Subcutaneous abdominal adipose tissue (tissue), 5 donors: ENCODE data around the gene PBRM1.

Experiments used
- H3K27ac ChIP-seq: one replicate; pipeline ENCODE4 v1.7.0; 2013; ENCODE audit warnings: low read depth, mild to moderate bottlenecking, inconsistent platforms, low read length, moderate library complexity
- H3K27me3 ChIP-seq, 5 donors: one replicate each; pipeline ENCODE4 v1.7.0; 2013; ENCODE audit warnings: low read length in 5 of 5, inconsistent platforms in 1 of 5; ENCODE audit not compliant: control insufficient read depth in 5 of 5, insufficient read depth in 4 of 5
- H3K36me3 ChIP-seq, 5 donors: one replicate each; pipeline ENCODE4 v1.7.0; 2013; ENCODE audit warnings: low read length in 5 of 5; ENCODE audit not compliant: control insufficient read depth in 5 of 5, insufficient read depth in 5 of 5
- H3K4me1 ChIP-seq, 5 donors: one replicate each; pipeline ENCODE4 v1.7.0; 2013; ENCODE audit warnings: low read length in 5 of 5, mild to moderate bottlenecking in 3 of 5, moderate library complexity in 1 of 5; ENCODE audit not compliant: control insufficient read depth in 5 of 5, insufficient read depth in 5 of 5
- H3K4me3 ChIP-seq, 5 donors: one replicate each; pipeline ENCODE4 v1.7.0; 2013; ENCODE audit warnings: low read length in 5 of 5, low read depth in 1 of 5
- H3K9ac ChIP-seq, 5 donors: one replicate each; pipeline ENCODE4 v1.7.0; 2013; ENCODE audit warnings: low read length in 5 of 5, mild to moderate bottlenecking in 4 of 5, moderate library complexity in 3 of 5
- H3K9me3 ChIP-seq, 5 donors: one replicate each; pipeline ENCODE4 v1.7.0; 2013; ENCODE audit warnings: low read length in 5 of 5; ENCODE audit not compliant: control insufficient read depth in 5 of 5
- donor health status: healthy.
- donor health status: healthy.
- donor health status: healthy.
- donor health status: healthy.
- donor health status: healthy.

Gene PBRM1

DNA sequence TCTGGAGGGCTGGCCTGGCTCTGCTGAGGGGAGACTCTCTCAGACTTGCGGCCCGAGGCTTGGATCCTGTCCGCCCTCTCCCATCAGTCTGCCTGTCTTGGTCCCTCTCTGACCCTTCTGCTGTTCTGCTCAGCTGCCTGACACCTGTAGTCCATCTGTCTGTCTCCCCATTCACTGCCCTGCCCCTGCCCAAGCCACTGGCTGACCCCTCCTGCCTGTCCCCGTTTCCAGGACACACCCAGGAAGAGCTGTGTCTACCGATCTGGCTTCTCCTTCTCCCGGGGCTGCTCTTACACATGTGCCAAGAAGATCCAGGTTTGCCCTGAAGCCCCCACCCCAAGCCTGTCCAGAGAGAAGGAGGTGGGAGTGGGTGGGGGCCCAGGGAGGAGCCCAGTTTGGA lies 170.5 kb downstream of the PBRM1 start:
- Histone ChIP-seq H3K9me3 (no peaks in the 10 kb centered on the region), H3K4me1 (peaks cover 0 to 4% (median 2%) of the 10 kb centered on the region in 5 donors), H3K9ac (no peak overlapping the region), H3K27ac (no peak overlapping the region), H3K36me3 (peaks cover 0 to 97% (median 55%) of the 10 kb centered on the region in 5 donors), H3K27me3 (no peaks in the 10 kb centered on the region), H3K4me3 (no peak overlapping the region)

DNA sequence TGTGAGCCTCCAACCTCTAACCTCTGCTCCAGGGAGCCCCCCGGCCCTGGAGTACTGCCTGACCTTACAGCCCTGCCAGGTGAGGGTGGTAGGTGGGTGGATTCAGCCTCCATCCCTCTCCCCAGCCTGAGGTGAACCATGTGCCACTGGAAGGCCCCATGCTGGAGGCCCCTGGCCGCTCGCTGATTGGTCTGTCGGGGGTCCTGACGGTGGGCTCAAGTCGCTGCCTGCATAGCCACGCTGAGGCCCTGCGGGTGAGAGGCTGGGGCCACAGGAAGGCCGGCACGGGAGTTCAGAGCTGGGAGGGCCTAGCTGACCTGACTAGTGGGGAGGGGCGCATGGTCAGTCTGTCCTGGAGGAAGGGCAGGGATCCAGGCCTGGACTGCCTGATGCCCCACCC lies 171.1 kb downstream of the PBRM1 start:
- H3K36me3 ChIP-seq, result peaks cover 0 to 97% (median 55%) of the 10 kb centered on the region in 5 donors
- no peak overlapping the region for H3K27ac ChIP-seq
- no peaks in the 10 kb centered on the region for H3K27me3 ChIP-seq
- no peak overlapping the region for H3K9ac ChIP-seq
- H3K9me3 ChIP-seq, result no peaks in the 10 kb centered on the region
- no peak overlapping the region for H3K4me3 ChIP-seq
- peaks cover 0 to 4% (median 2%) of the 10 kb centered on the region in 5 donors for H3K4me1 ChIP-seq

DNA sequence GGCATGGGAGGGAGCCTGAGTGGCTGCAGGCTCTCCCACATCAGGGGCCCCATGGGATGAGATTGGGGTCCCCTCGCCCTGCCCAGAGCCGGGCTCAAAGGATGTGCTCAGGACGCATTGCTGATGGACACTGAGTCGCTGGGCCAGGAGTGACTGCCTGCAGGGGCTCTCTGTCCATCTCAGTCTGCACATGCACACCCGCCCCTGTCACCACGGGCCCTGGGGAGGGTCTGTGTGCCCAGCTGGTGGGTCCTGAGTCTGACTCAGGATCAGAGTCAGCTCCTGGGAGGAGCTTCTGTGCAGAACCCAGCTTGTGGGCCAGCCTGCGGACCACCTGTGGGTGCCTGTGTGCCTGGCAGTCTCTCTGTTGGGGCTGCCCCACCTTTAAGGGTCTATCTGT lies 172.4 kb downstream of the PBRM1 start:
- H3K36me3 ChIP-seq, result peaks cover 0 to 96% (median 55%) of the 10 kb centered on the region in 5 donors
- no peaks in the 10 kb centered on the region for H3K9me3 ChIP-seq
- no peak overlapping the region for H3K27ac ChIP-seq
- no peak overlapping the region for H3K4me3 ChIP-seq
- no peak overlapping the region for H3K9ac ChIP-seq
- peaks cover 0 to under 1% (median 0%) of the 10 kb centered on the region in 5 donors for H3K4me1 ChIP-seq
- H3K27me3 ChIP-seq, result no peaks in the 10 kb centered on the region

DNA sequence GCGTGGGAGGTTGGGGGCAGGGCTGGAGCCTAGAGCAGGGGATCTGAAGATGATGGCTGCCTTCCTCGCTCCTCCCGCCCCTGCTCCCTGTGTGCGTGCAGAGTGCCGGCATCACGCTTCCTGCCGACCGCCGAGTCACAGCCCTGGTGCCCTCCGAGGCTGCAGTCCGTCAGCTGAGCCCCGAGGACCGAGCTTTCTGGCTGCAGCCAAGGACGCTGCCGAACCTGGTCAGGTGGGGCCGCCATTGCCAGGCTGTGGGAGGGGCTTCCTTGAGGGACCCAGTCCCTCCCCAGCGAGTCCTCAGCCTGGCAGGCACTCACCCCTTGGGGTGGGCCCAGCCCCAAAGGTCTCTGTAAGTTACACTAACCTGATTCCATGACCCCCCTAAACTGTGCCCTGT lies 173.0 kb downstream of the PBRM1 start:
- no peaks in the 10 kb centered on the region for H3K4me1 ChIP-seq
- H3K27ac ChIP-seq, result no peak overlapping the region
- no peaks in the 10 kb centered on the region for H3K27me3 ChIP-seq
- no peak overlapping the region for H3K4me3 ChIP-seq
- H3K9me3 ChIP-seq, result no peaks in the 10 kb centered on the region
- H3K9ac ChIP-seq, result no peak overlapping the region
- peaks cover 0 to 96% (median 56%) of the 10 kb centered on the region in 5 donors for H3K36me3 ChIP-seq

DNA sequence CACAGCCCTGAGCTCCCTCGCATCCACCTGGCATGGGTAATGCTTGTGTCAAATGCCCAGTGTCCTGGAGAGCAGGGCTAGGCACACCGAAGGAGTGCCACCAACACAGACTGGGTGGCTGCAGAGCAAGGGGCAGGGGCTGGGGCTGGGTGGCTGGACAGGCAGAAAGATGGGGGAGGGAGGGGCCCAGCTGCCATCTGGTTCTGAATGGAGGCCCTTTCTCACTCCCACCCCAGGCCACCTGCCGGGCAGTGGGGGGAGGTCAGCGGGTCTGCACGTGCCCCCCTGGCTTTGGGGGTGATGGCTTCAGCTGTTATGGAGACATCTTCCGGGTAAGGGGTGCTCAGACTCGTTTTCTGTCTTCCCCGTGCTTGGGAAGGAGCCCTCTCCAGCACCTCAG lies 173.6 kb downstream of the PBRM1 start:
- no peaks in the 10 kb centered on the region for H3K27me3 ChIP-seq
- no peak overlapping the region for H3K4me3 ChIP-seq
- no peaks in the 10 kb centered on the region for H3K4me1 ChIP-seq
- no peak overlapping the region for H3K9ac ChIP-seq
- peaks cover 0 to 96% (median 56%) of the 10 kb centered on the region in 5 donors for H3K36me3 ChIP-seq
- no peaks in the 10 kb centered on the region for H3K9me3 ChIP-seq
- H3K27ac ChIP-seq, result no peak overlapping the region

DNA sequence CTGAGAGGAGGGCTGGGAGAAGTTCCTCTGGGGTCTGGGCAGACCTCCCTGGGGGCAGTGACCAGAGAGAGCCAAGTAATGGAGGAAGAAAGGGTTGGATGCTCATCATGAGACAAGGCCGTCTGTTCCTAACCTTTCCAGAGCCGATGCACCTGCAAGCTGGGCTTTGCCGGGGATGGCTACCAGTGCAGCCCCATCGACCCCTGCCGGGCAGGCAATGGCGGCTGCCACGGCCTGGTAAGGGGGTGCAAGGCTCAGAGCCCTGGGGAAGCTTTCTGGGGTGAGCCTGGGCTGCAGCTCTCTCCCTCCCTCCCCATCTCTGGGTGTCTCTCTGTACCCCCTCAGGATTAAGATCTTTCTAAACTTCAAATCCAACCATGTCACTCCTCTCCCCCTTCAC lies 174.2 kb downstream of the PBRM1 start:
- H3K4me3 ChIP-seq, result no peak overlapping the region
- no peaks in the 10 kb centered on the region for H3K9me3 ChIP-seq
- H3K4me1 ChIP-seq, result no peaks in the 10 kb centered on the region
- no peaks in the 10 kb centered on the region for H3K27me3 ChIP-seq
- H3K27ac ChIP-seq, result no peak overlapping the region
- no peak overlapping the region for H3K9ac ChIP-seq
- peaks cover 0 to 97% (median 61%) of the 10 kb centered on the region in 5 donors for H3K36me3 ChIP-seq

DNA sequence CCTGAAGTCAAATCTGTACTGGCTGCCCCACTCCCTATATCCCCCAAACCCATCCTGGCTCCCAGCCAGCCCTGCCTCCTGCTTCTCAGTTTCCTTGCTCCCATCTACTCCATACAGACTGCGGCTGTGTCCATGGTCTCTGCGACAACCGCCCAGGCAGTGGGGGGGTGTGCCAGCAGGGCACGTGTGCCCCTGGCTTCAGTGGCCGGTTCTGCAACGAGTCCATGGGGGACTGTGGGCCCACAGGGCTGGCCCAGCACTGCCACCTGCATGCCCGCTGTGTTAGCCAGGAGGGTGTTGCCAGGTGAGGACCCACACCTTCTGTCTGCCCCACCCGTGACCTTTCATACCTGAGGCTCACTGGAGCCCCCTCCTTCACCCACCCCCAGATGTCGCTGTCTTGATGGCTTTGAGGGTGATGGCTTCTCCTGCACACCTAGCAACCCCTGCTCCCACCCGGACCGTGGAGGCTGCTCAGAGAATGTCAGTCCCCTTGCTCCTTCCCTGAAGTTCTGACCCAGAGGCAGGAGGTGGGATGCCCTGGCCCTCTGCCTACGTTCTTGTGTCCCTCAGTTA lies 175.9 kb downstream of the PBRM1 start:
- no peaks in the 10 kb centered on the region for H3K27me3 ChIP-seq
- H3K9ac ChIP-seq, result no peak overlapping the region
- no peak overlapping the region for H3K4me3 ChIP-seq
- no peaks in the 10 kb centered on the region for H3K9me3 ChIP-seq
- no peaks in the 10 kb centered on the region for H3K4me1 ChIP-seq
- peaks cover 0 to 97% (median 63%) of the 10 kb centered on the region in 5 donors for H3K36me3 ChIP-seq
- H3K27ac ChIP-seq, result no peak overlapping the region

DNA sequence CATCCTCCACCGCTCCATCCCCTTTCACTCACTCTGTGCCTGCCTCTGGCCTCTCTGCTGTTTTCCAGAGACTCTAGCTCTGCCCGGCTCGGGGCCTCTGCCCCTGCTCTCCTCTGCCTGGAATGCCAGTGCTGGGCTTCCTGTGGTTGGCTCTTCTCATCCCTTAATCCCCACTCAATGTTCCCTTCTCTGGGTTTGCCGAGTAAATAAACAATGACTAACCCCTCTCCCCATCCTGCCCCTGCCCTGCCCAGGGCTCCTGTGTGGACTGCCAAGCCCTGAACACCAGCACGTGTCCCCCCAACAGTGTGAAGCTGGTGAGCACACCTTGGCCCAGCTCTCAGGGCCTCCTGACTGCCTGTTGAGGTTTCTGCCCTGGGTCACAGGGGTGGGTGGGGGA lies 178.4 kb downstream of the PBRM1 start:
- no peak overlapping the region for H3K9ac ChIP-seq
- H3K27ac ChIP-seq, result no peak overlapping the region
- no peak overlapping the region for H3K4me3 ChIP-seq
- no peaks in the 10 kb centered on the region for H3K27me3 ChIP-seq
- H3K4me1 ChIP-seq, result no peaks in the 10 kb centered on the region
- no peaks in the 10 kb centered on the region for H3K9me3 ChIP-seq
- peaks cover 0 to 94% (median 56%) of the 10 kb centered on the region in 5 donors for H3K36me3 ChIP-seq

DNA sequence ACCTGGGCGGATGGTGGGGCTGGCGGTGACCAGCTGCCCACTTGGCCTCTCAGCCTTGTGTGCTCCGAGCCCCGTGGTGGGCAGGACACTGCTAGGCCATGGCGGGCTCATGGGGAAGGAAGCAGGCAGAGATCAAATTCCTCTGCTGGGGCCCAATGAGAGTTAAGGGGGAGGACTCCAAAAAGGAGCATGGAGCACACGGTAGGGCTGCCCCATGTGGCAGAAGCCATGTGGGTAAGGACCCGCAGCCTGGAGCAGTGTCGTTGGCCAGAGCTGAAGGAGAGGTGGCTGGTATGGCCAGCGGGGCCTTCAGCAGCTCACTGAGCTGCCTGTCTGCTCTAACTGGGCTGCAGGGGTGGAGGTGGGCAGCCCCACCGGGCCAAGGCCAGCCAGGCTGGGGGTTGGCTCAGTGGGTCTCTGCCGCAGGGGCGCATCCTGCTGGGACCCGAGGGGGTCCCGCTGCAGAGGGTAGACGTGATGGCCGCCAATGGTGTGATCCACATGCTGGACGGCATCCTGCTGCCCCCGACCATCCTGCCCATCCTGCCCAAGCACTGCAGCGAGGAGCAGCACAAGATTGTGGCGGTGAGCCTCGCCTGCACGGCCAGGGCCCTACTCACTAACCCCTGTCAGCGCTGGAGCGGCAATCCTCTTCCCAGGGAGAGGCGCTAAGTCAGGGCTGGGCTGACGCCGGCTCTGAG lies 179.3 kb downstream of the PBRM1 start:
- peaks cover 0 to 93% (median 58%) of the 10 kb centered on the region in 5 donors for H3K36me3 ChIP-seq
- no peak overlapping the region for H3K27ac ChIP-seq
- no peaks in the 10 kb centered on the region for H3K27me3 ChIP-seq
- H3K4me1 ChIP-seq, result no peaks in the 10 kb centered on the region
- H3K9ac ChIP-seq, result no peak overlapping the region
- H3K9me3 ChIP-seq, result no peaks in the 10 kb centered on the region
- H3K4me3 ChIP-seq, result no peak overlapping the region

DNA sequence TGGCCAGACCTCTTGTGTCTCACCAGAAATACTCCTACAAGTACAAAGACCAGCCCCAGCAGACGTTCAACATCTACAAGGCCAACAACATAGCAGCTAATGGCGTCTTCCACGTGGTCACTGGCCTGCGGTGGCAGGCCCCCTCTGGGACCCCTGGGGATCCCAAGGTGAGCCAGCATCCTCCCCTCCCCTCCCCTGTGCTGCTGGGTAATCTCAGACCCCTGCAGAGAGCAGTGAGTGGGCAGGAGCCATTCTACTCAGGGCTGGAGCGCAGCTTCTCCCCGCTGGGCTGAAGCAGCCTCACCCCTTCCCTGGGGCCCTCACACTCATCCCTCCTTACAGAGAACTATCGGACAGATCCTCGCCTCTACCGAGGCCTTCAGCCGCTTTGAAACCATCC lies 180.7 kb downstream of the PBRM1 start:
- peaks cover 0 to 13% (median 5%) of the 10 kb centered on the region in 5 donors for H3K4me1 ChIP-seq
- peaks cover 0 to 79% (median 47%) of the 10 kb centered on the region in 5 donors for H3K36me3 ChIP-seq
- no peak overlapping the region for H3K27ac ChIP-seq
- no peaks in the 10 kb centered on the region for H3K27me3 ChIP-seq
- H3K4me3 ChIP-seq, result no peak overlapping the region
- no peaks in the 10 kb centered on the region for H3K9me3 ChIP-seq
- no peak overlapping the region for H3K9ac ChIP-seq
